GM06990 (cell line): Measurements from ENCODE around the gene CAV2.

Source experiments
- DNase-seq: peaks from one replicate; pipeline ENCODE4 v3.0.0-alpha.2; 2011; ENCODE audit not compliant: insufficient read length; ENCODE audit errors: extremely low read depth
- H3K27me3 ChIP-seq: replicated peaks from 2 replicates; pipeline ENCODE4 v1.6.0; 2011; ENCODE audit warnings: low read length; ENCODE audit not compliant: control insufficient read depth, insufficient read depth
- H3K36me3 ChIP-seq: 2 replicates; pipeline ENCODE4 v1.5.1; 2011; ENCODE audit warnings: low read length; ENCODE audit not compliant: control insufficient read depth, insufficient read depth
- H3K4me3 ChIP-seq: replicated peaks from 2 replicates; pipeline ENCODE4 v1.5.1; 2011; ENCODE audit warnings: low read depth, mild to moderate bottlenecking, control low read depth, low read length
- TF ChIP-seq, protein P1 (sequence below): IDR thresholded peaks from 2 replicates; pipeline ENCODE4 v1.5.1; 2011; ENCODE audit warnings: low read length, control low read depth, mild to moderate bottlenecking, inconsistent platforms; ENCODE audit not compliant: insufficient read depth, poor library complexity, severe bottlenecking

CAV2 gene

DNA sequence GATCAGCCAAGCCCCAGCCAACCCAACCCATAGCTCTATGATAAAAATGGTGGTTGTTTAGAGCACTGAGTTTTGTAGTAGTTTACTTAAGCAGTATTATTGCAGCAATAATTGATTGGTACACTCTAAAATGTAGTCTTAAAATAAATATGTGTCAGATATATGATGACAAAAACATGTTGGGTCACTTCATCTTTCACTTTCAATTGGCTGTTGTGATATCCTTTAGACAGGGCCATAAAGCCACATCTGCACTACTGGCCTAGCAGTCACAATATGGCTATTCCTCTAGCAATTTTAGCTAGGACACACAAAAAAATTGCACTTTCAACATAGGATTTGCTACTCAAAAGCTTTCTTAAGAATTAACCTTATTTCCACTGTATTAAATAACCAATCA, 19.4 kb downstream of the CAV2 start:
- Histone ChIP-seq H3K4me3 (no peak overlapping the region), H3K36me3 (no peaks in the 10 kb centered on the region), H3K27me3 (no peaks in the 10 kb centered on the region)
- DNase-seq, result no peak
- TF ChIP-seq, protein P1, sequence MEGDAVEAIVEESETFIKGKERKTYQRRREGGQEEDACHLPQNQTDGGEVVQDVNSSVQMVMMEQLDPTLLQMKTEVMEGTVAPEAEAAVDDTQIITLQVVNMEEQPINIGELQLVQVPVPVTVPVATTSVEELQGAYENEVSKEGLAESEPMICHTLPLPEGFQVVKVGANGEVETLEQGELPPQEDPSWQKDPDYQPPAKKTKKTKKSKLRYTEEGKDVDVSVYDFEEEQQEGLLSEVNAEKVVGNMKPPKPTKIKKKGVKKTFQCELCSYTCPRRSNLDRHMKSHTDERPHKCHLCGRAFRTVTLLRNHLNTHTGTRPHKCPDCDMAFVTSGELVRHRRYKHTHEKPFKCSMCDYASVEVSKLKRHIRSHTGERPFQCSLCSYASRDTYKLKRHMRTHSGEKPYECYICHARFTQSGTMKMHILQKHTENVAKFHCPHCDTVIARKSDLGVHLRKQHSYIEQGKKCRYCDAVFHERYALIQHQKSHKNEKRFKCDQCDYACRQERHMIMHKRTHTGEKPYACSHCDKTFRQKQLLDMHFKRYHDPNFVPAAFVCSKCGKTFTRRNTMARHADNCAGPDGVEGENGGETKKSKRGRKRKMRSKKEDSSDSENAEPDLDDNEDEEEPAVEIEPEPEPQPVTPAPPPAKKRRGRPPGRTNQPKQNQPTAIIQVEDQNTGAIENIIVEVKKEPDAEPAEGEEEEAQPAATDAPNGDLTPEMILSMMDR, result no peak

GRCh38 chr7:116521046-116521664, 21.6 kb downstream of the CAV2 start:
- TF ChIP-seq, protein P1, result no peak
- no peaks in the 10 kb centered on the region for H3K36me3 ChIP-seq
- no peaks in the 10 kb centered on the region; the same call in 1 of the 2 replicates for H3K27me3 ChIP-seq
- no peak overlapping the region for H3K4me3 ChIP-seq
- no peak for DNase-seq

- TF ChIP-seq, protein P1, result no peak
- no peaks in the 10 kb centered on the region; the same call in 1 of the 2 replicates for H3K27me3 ChIP-seq
These were observed 22.7 kb downstream of the CAV2 start for GRCh38 chr7:116522247-116522646.

DNA sequence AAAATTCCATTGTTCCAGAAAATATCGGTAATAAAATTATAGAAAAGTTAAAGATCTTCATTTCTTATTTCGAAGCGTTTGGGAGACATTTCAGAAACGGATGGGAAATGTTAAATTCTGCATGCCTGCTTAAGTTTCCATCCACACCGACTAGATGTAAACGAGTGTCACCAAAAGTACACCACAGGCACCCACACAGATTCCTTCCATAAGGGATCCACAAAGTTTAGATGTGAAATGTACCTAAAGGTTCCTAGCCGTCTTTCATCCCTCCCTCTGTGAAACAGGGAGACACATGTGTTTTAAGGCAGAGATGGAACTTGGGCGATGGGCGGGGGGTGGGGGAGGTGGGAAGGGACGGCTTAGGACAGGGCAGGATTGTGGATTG, 24.7 kb downstream of the CAV2 start:
- no peak for DNase-seq
- Histone ChIP-seq H3K4me3 (no peak overlapping the region), H3K27me3 (no peaks in the 10 kb centered on the region; the same call in 1 of the 2 replicates), H3K36me3 (no peaks in the 10 kb centered on the region)
- TF ChIP-seq, protein P1, result no peak

More at GRCh38 chr7:116522247-116522646, 22.7 kb downstream of the CAV2 start:
- Histone ChIP-seq H3K4me3 (no peak overlapping the region), H3K36me3 (no peaks in the 10 kb centered on the region)
- DNase-seq, result no peak

- Histone ChIP-seq H3K4me3 (peak within 1 kb of the TSS; percentile 70), H3K27me3 (no peaks in the 10 kb centered on the region; the same call in 1 of the 2 replicates), H3K36me3 (no peaks in the 10 kb centered on the region)
- TF ChIP-seq, protein P1, result peak; percentile 20
- DNase-seq, result peak; percentile 48
These were observed 25.2 kb downstream of the CAV2 start, which contains the start of gene CAV1 for GRCh38 chr7:116524609-116525297. CAV1 (plus strand) TSS chr7:116525036; CDS start chr7:116525063, 27 bp downstream.
